GM19455 (cell line): ENCODE results near the gene CTNNA3.
"Not testable (repeated sequence)": the region's sequence is repeated elsewhere in the genome, so short reads cannot be mapped to it uniquely, and the experiment has no call there.

Experiments used
- ATAC-seq: cut with Tn5 transposase; IDR thresholded peaks from one replicate; pipeline ENCODE4 v1.9.1; 2021; ENCODE audit not compliant: unreplicated experiment

CTNNA3 gene

GRCh38 chr10:67603701-67604100, 92.3 kb downstream of the CTNNA3 start:
- ATAC-seq, result no peak

GRCh38 chr10:67603086-67603485, 92.9 kb downstream of the CTNNA3 start:
- no peak for ATAC-seq

GRCh38 chr10:67602268-67602950, 93.6 kb downstream of the CTNNA3 start:
- ATAC-seq, result no peak

- ATAC-seq, result no peak
These were observed 96.4 kb downstream of the CTNNA3 start for GRCh38 chr10:67599597-67599996.

GRCh38 chr10:67596641-67597040, 99.4 kb downstream of the CTNNA3 start:
- ATAC-seq, result no peak

GRCh38 chr10:67587771-67588170, 108.2 kb downstream of the CTNNA3 start:
- ATAC-seq, result no peak

GRCh38 chr10:67575532-67575931, 120.5 kb downstream of the CTNNA3 start:
- no peak for ATAC-seq

GRCh38 chr10:67573484-67573883, 122.5 kb downstream of the CTNNA3 start:
- no peak for ATAC-seq

- ATAC-seq, result no peak
These were observed 124.5 kb downstream of the CTNNA3 start for GRCh38 chr10:67571503-67571902.

GRCh38 chr10:67558311-67558710, 137.7 kb downstream of the CTNNA3 start:
- ATAC-seq, result not testable (repeated sequence)

- no peak for ATAC-seq
These were observed 142.7 kb downstream of the CTNNA3 start for GRCh38 chr10:67553254-67553653.

- no peak for ATAC-seq
These were observed 145.1 kb downstream of the CTNNA3 start for GRCh38 chr10:67550838-67551402.

GRCh38 chr10:67550046-67550445, 145.9 kb downstream of the CTNNA3 start:
- no peak for ATAC-seq

- ATAC-seq, result no peak
These were observed 146.6 kb downstream of the CTNNA3 start for GRCh38 chr10:67549390-67549789.

GRCh38 chr10:67541411-67541810, 154.6 kb downstream of the CTNNA3 start:
- no peak for ATAC-seq

- no peak for ATAC-seq
These were observed 156.7 kb downstream of the CTNNA3 start for GRCh38 chr10:67539312-67539711.

- ATAC-seq, result no peak
These were observed 158.1 kb downstream of the CTNNA3 start for GRCh38 chr10:67537906-67538305.

GRCh38 chr10:67533376-67533775, 162.6 kb downstream of the CTNNA3 start:
- ATAC-seq, result no peak

GRCh38 chr10:67530990-67531389, 165.0 kb downstream of the CTNNA3 start:
- not testable (repeated sequence) for ATAC-seq

GRCh38 chr10:67527351-67527750, 168.6 kb downstream of the CTNNA3 start:
- ATAC-seq, result no peak

GRCh38 chr10:67521546-67521945, 174.4 kb downstream of the CTNNA3 start:
- ATAC-seq, result no peak

- ATAC-seq, result peak; percentile 79
These were observed 175.0 kb downstream of the CTNNA3 start for GRCh38 chr10:67520924-67521520.
